K562 (cell line): ENCODE measurements around the gene PNPLA2. TPM values are rescaled to one million over a fixed set of nuclear protein-coding genes. Genes with fewer than 3 reads are reported as not detected.
A peak's percentile ranks its signal among the peaks of the same experiment; 100 is the strongest.

ENCODE experiments used
- ATAC-seq: fragments of 200-7000 bp; cut with Tn5 transposase; 3 replicates; pipeline ENCODE4 v1.9.1; 2020; ENCODE audit warnings: moderate library complexity
- BruUV-seq: library from RNA; stranded (reverse); fragments of 400-500 nt; replicated peaks from 2 replicates; lab custom pipeline; 2021; lab: Mats Ljungman, UMichigan
- CTCF ChIA-PET: fragments of 300-600 bp; formaldehyde crosslinking; extraction: SDS; loops from one replicate; lab custom pipeline; 2021; ENCODE audit warnings: low intra/inter-chr PET ratio; lab: Yijun Ruan, JAX
- POLR2A ChIA-PET: fragments of 300-600, 350-650 bp; sonication (Branson Sonifier 250); formaldehyde crosslinking; extraction: SDS; loops from one replicate; lab custom pipeline; 2021; ENCODE audit warnings: antibody characterized with exemption, inconsistent platforms; lab: Yijun Ruan, JAX
- DNase-seq, 4 experiments: peaks; one replicate each; pipeline versions ENCODE4 v3.0.0 to v3.0.0-alpha.2; 2011 to 2018; ENCODE audit warnings: low spot score in 3 of 4, mixed read lengths in 3 of 4; ENCODE audit errors: extremely low read depth in 1 of 4
- FAIRE-seq: peaks from 2 replicates; lab custom pipeline; 2011; peaks lifted over from hg19 to GRCh38; lab: Jason Lieb, UNC
- H2AFZ ChIP-seq: 2 replicates; pipeline ENCODE4 v1.6.0; 2011; ENCODE audit warnings: low read depth, low read length, control low read depth, inconsistent platforms
- H3K27ac ChIP-seq: fragments of 200-600 bp; 3 replicates; pipeline ENCODE4 v1.8.0; 2011; ENCODE audit warnings: low read depth, mild to moderate bottlenecking, control low read depth, inconsistent platforms, low read length, moderate library complexity, mixed read lengths; ENCODE audit errors: extremely low read depth
- H3K27me3 ChIP-seq, 2 experiments: fragments of 300-600 bp in 1 of 2; 2 replicates in 1 of 2; 3 replicates in 1 of 2; pipeline versions ENCODE4 v1.6.0 to v1.8.0; 2011; ENCODE audit warnings: inconsistent platforms in 2 of 2, low read length in 2 of 2, mild to moderate bottlenecking in 1 of 2, mixed read lengths in 1 of 2, moderate library complexity in 1 of 2; ENCODE audit not compliant: control insufficient read depth in 2 of 2, insufficient read depth in 2 of 2
- H3K36me3 ChIP-seq: fragments of 300-600 bp; 3 replicates; pipeline ENCODE4 v1.8.0; 2011; ENCODE audit warnings: mild to moderate bottlenecking, low read length, inconsistent platforms; ENCODE audit not compliant: control insufficient read depth, insufficient read depth
- H3K4me1 ChIP-seq, 2 experiments: fragments of 200-600 bp in 1 of 2; replicated peaks in 1 of 2; 2 replicates in 1 of 2; 3 replicates in 1 of 2; pipeline versions ENCODE4 v1.5.1 to v1.8.0; 2011; ENCODE audit warnings: inconsistent platforms in 2 of 2, low read length in 2 of 2, mild to moderate bottlenecking in 1 of 2, mixed read lengths in 1 of 2, moderate library complexity in 1 of 2; ENCODE audit not compliant: control insufficient read depth in 2 of 2, insufficient read depth in 2 of 2
- H3K4me2 ChIP-seq: 2 replicates; pipeline ENCODE4 v1.6.1; 2011; ENCODE audit warnings: low read length, control low read depth, inconsistent platforms, mixed read lengths; ENCODE audit not compliant: insufficient read depth
- H3K4me3 ChIP-seq: fragments of 200-600 bp; sonication (generic), shearing (Covaris generic); 2 replicates; pipeline ENCODE4 v1.5.1; 2016; ENCODE audit warnings: control low read depth, inconsistent platforms
- H3K79me2 ChIP-seq: fragments of 200-600 bp; 3 replicates; pipeline ENCODE4 v1.8.0; 2011; ENCODE audit warnings: low read length, inconsistent platforms; ENCODE audit not compliant: control insufficient read depth, insufficient read depth
- H3K9ac ChIP-seq, 2 experiments: 2 replicates each; pipeline versions ENCODE4 v1.6.0 to v1.6.1; 2011; ENCODE audit warnings: low read depth in 2 of 2, low read length in 2 of 2, control low read depth in 1 of 2, inconsistent platforms in 1 of 2, mild to moderate bottlenecking in 1 of 2, mixed read lengths in 1 of 2; ENCODE audit not compliant: insufficient read depth in 1 of 2
- H3K9me1 ChIP-seq: one replicate; pipeline ENCODE4 v1.6.0; 2011; ENCODE audit warnings: inconsistent platforms, mild to moderate bottlenecking, low read length, moderate library complexity; ENCODE audit not compliant: control insufficient read depth, insufficient read depth
- H3K9me3 ChIP-seq: replicated peaks from 2 replicates; pipeline ENCODE4 v1.5.1; 2011; ENCODE audit warnings: low read depth, low read length, inconsistent platforms; ENCODE audit not compliant: control insufficient read depth, insufficient read depth
- H4K20me1 ChIP-seq: replicated peaks from 2 replicates; pipeline ENCODE4 v1.6.1; 2011; ENCODE audit warnings: low read length, inconsistent platforms, mixed read lengths; ENCODE audit not compliant: control insufficient read depth, insufficient read depth
- ATF4 ChIP-seq: fragments of 450-650 bp; formaldehyde crosslinking; IDR thresholded peaks from 2 replicates; pipeline ENCODE4 v1.4.0; 2022; ENCODE audit warnings: mild to moderate bottlenecking, moderate library complexity
- EGR1 ChIP-seq: fragments of 450-650 bp; conservative IDR thresholded peaks from 2 replicates; pipeline ENCODE4 v1.6.1; 2017; ENCODE audit warnings: mild to moderate bottlenecking
- HNRNPLL ChIP-seq: fragments of 200-400 bp; formaldehyde crosslinking; IDR thresholded peaks from 2 replicates; pipeline ENCODE4 v1.6.1; 2017; ENCODE audit warnings: low read length, low read depth, mild to moderate bottlenecking; ENCODE audit not compliant: poor library complexity, severe bottlenecking
- KLF1 ChIP-seq: fragments of 450-650 bp; IDR thresholded peaks from 2 replicates; pipeline ENCODE4 v1.6.1; 2016; ENCODE audit warnings: missing genetic modification characterization, missing compliant biosample characterization
- MLLT1 ChIP-seq, 2 experiments: fragments of 450-650 bp; IDR thresholded peaks; 2 replicates each; pipeline ENCODE4 v1.6.1; 2016
- NFIC ChIP-seq: fragments of 450-650 bp; IDR thresholded peaks from 2 replicates; pipeline ENCODE4 v1.6.1; 2017; ENCODE audit warnings: mild to moderate bottlenecking, inconsistent platforms
- NFYB ChIP-seq: IDR thresholded peaks from 2 replicates; pipeline ENCODE4 v1.6.1; 2011; ENCODE audit warnings: mild to moderate bottlenecking, moderate library complexity; ENCODE audit not compliant: insufficient read length; ENCODE audit errors: extremely low read depth
- NONO ChIP-seq, 2 experiments: fragments of 200-400 bp in 1 of 2; fragments of 450-650 bp in 1 of 2; formaldehyde crosslinking in 1 of 2; IDR thresholded peaks; 2 replicates each; pipeline ENCODE4 v1.6.1; 2017; ENCODE audit warnings: low read depth in 2 of 2, mild to moderate bottlenecking in 2 of 2, moderate library complexity in 2 of 2, low read length in 1 of 2
- NRF1 ChIP-seq, 2 experiments: fragments of 450-650 bp; IDR thresholded peaks in 1 of 2; conservative IDR thresholded peaks in 1 of 2; 2 replicates each; pipeline ENCODE4 v1.6.1; 2014; ENCODE audit warnings: mild to moderate bottlenecking in 2 of 2
- POLR2G ChIP-seq: fragments of 200-400 bp; formaldehyde crosslinking; IDR thresholded peaks from 2 replicates; pipeline ENCODE4 v1.6.1; 2017; ENCODE audit warnings: low read depth, mild to moderate bottlenecking, antibody characterized with exemption, low read length, moderate library complexity
- STAG1 ChIP-seq: sonication (generic); formaldehyde crosslinking; IDR thresholded peaks from 2 replicates; pipeline ENCODE4 v1.5.0; 2020; ENCODE audit warnings: missing genetic modification reagents, borderline replicate concordance
- ZNF197 ChIP-seq: fragments of 200-800 bp; sonication (Bioruptor generic); IDR thresholded peaks from 2 replicates; pipeline ENCODE4 v1.6.1; 2016; ENCODE audit warnings: low read depth, missing genetic modification characterization, missing compliant biosample characterization
- WGBS: fragments of 100-300 bp; shearing (Covaris generic); methylation state at CpG from one replicate; pipeline ENCODE4 v1.1.6; 2016; ENCODE audit warnings: low coverage, mixed read lengths; ENCODE audit not compliant: insufficient coverage; ENCODE audit errors: missing lambda C conversion rate; 5-methylcytosine and 5-hydroxymethylcytosine counted together
- in situ Hi-C: fragments of 300-500 bp; cut with MboI; formaldehyde crosslinking; loops from 4 replicates; pipeline ENCODE4 v1.15.0; 2018; ENCODE audit warnings: inconsistent platforms, mixed read lengths
- intact Hi-C: fragments of 100-400 bp; cut with micrococcal nuclease; formaldehyde crosslinking; loops from 2 replicates; pipeline ENCODE4 v1.14.2; 2022
- polyA plus RNA-seq, 8 experiments: library from polyadenylated mRNA; depleted of rRNA in 4 of 8; stranded (reverse) in 5 of 8; unstranded in 3 of 8; fragments of >200 nt; fragmentation: Nextera tagmentation in 2 of 8; fragmentation: Illumina TruSeq in 1 of 8; extraction: Ambion mirVana in 2 of 8; extraction: Trizol in 1 of 8; gene quantifications; 2 replicates each; pipeline versions ENCODE4 v1.2.1 to v1.2.3, GENCODE V29; 2011 to 2014; ENCODE audit warnings: inconsistent platforms in 1 of 8, missing spikeins in 1 of 8
- total RNA-seq, 7 experiments: library from RNA; depleted of rRNA in 6 of 7; stranded (reverse); fragments of >200 nt in 6 of 7; fragmentation: Illumina TruSeq in 2 of 7; extraction: Trizol in 2 of 7; gene quantifications; 2 replicates each; pipeline versions ENCODE4 v1.2.1 to v1.2.3, GENCODE V29; 2011 to 2021; ENCODE audit warnings: low replicate concordance in 1 of 7
- TF ChIP-seq, protein P1 (sequence below): sonication (generic); formaldehyde crosslinking; IDR thresholded peaks from 2 replicates; pipeline ENCODE4 v1.5.0; 2020; ENCODE audit warnings: missing genetic modification reagents
- TF ChIP-seq, protein P2 (sequence below): fragments of 250-450 bp; sonication (Bioruptor Pico); IDR thresholded peaks from 2 replicates; pipeline ENCODE4 v1.5.0; 2021
- TF ChIP-seq, protein P3 (sequence below), 3 experiments: IDR thresholded peaks in 2 of 3; conservative IDR thresholded peaks in 1 of 3; 2 replicates each; pipeline ENCODE4 v1.5.1; 2011 to 2012; ENCODE audit warnings: low read length in 3 of 3, mild to moderate bottlenecking in 3 of 3, control low read depth in 2 of 3, improper control_type of control experiment in 1 of 3, inconsistent platforms in 1 of 3, low read depth in 1 of 3, mixed read lengths in 1 of 3, moderate library complexity in 1 of 3; ENCODE audit not compliant: insufficient read depth in 2 of 3

PNPLA2 gene
- total and polyA plus RNA-seq, 9 of the 15 experiments (the other 6 are each of a cell fraction or from before 2014, with no cell fraction given), result 0.39 to 87.1 (median 8.4) TPM

- H3K9me1 ChIP-seq, result peaks cover 5% of the 10 kb centered on the region
- H3K9ac ChIP-seq, result peak overlapping the region in 1 of 2 experiments; percentile 84; a peak in 2 of 4 replicates
- DNase-seq, result peak; percentile 55 to 70 (median 60)
- H3K4me1 ChIP-seq, result peaks cover 14 to 95% of the 10 kb centered on the region in 2 experiments
- H3K36me3 ChIP-seq, result no peaks in the 10 kb centered on the region
- no peak for FAIRE-seq
- peaks cover 20% of the 10 kb centered on the region for H4K20me1 ChIP-seq
- no peak overlapping the region for H3K4me3 ChIP-seq
- POLR2A ChIA-PET, result interaction anchor here (0.7 to 1.8 kb wide), 7 partner anchors 15 to 892 kb away, joined by 3 to 13 read pairs (median 3); partner anchors contain the start of genes POLR2L and TSPAN4
- ATAC-seq, result peak; percentile 53
- WGBS, result 31% methylated on average over 18 of the region's 31 CpGs
- H3K79me2 ChIP-seq, result no peaks in the 10 kb centered on the region
- H3K27ac ChIP-seq, result no peak overlapping the region
- in situ Hi-C loops, result no loop called here
- intact Hi-C loops, result no loop called here
- H3K4me2 ChIP-seq, result no peak overlapping the region
- no TSS peak for BruUV-seq
- no peaks in the 10 kb centered on the region for H3K9me3 ChIP-seq
- no peak overlapping the region for H2AFZ ChIP-seq
- CTCF ChIA-PET, result no interaction called here
- no peaks in the 10 kb centered on the region for H3K27me3 ChIP-seq
- TF ChIP-seq, protein P1, sequence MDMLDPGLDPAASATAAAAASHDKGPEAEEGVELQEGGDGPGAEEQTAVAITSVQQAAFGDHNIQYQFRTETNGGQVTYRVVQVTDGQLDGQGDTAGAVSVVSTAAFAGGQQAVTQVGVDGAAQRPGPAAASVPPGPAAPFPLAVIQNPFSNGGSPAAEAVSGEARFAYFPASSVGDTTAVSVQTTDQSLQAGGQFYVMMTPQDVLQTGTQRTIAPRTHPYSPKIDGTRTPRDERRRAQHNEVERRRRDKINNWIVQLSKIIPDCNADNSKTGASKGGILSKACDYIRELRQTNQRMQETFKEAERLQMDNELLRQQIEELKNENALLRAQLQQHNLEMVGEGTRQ, result peak; percentile 76
- no peak for TF ChIP-seq MLLT1 (IDR thresholded peaks at IDR 0.05)
- 0 out of 2 replicates have a peak, but pooled peaks have one; percentile 8 for TF ChIP-seq STAG1 (CRISPR knock-in tag)
- TF ChIP-seq HNRNPLL, result peak; percentile 51
- no peak for TF ChIP-seq ZNF197 (CRISPR knock-in tag)
- TF ChIP-seq EGR1, result peak; percentile 57
- peak; percentile 69 for TF ChIP-seq NFYB
- no peak for TF ChIP-seq KLF1
- TF ChIP-seq NRF1 (conservative IDR thresholded peaks at IDR 0.05 in 1 of 2, IDR thresholded peaks at IDR 0.05 in 1 of 2), result peak in 1 of 2 experiments; percentile 32; a peak in 1 of 4 replicates
- TF ChIP-seq, protein P2, sequence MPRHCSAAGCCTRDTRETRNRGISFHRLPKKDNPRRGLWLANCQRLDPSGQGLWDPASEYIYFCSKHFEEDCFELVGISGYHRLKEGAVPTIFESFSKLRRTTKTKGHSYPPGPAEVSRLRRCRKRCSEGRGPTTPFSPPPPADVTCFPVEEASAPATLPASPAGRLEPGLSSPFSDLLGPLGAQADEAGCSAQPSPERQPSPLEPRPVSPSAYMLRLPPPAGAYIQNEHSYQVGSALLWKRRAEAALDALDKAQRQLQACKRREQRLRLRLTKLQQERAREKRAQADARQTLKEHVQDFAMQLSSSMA, result no peak
- TF ChIP-seq ATF4 (CRISPR knock-in tag), result no peak
- peak; percentile 62 for TF ChIP-seq POLR2G
- TF ChIP-seq, protein P3, sequence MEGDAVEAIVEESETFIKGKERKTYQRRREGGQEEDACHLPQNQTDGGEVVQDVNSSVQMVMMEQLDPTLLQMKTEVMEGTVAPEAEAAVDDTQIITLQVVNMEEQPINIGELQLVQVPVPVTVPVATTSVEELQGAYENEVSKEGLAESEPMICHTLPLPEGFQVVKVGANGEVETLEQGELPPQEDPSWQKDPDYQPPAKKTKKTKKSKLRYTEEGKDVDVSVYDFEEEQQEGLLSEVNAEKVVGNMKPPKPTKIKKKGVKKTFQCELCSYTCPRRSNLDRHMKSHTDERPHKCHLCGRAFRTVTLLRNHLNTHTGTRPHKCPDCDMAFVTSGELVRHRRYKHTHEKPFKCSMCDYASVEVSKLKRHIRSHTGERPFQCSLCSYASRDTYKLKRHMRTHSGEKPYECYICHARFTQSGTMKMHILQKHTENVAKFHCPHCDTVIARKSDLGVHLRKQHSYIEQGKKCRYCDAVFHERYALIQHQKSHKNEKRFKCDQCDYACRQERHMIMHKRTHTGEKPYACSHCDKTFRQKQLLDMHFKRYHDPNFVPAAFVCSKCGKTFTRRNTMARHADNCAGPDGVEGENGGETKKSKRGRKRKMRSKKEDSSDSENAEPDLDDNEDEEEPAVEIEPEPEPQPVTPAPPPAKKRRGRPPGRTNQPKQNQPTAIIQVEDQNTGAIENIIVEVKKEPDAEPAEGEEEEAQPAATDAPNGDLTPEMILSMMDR (IDR thresholded peaks at IDR 0.05 in 2 of 3, conservative IDR thresholded peaks at IDR 0.05 in 1 of 3; ENCODE audit: insufficient read depth in 2 of 3, low read depth in 1 of 3, low read length in 3 of 3), result no peak
- peak; percentile 75 for TF ChIP-seq NFIC
- TF ChIP-seq NONO (IDR thresholded peaks at IDR 0.05; ENCODE audit: low read depth in 2 of 2, low read length in 1 of 2), result no peak
These were observed 40.8 kb downstream of the PNPLA2 start for GRCh38 chr11:859394-860131.
